SH-SY5Y (cell line): ENCODE results near the gene CTDP1.

Experiments used
- GATA2 ChIP-seq: IDR thresholded peaks from 2 replicates; pipeline ENCODE4 v1.6.1; 2011; ENCODE audit warnings: mild to moderate bottlenecking, low read depth, low read length
- GATA3 ChIP-seq: IDR thresholded peaks from 2 replicates; pipeline ENCODE4 v1.6.1; 2011; ENCODE audit warnings: low read depth, mild to moderate bottlenecking, low read length, moderate library complexity

DNA sequence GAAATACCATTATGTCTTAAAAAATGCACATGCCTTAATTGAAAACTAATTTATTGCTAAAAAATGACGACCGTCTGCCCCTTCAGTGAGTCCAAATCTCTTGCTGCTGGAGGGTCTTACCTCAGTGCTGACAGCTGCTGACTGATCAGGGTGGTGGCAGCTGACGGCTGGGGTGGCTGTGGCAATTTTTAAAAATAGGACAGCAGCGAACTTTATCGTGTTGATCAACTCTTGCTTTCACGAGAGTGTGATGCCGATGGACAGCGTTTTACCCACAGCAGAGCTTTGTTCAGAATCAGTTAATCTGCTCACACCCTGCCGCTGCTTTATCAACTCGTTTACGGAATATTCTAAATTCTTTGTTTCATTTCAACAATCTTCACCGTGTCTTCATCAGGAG lies 21.2 kb upstream of the CTDP1 start:
- no peak for TF ChIP-seq GATA3
- TF ChIP-seq GATA2: no peak
